Activated CD4-positive, CD25-positive, alpha-beta regulatory T cell treated with anti-CD3 and anti-CD28 coated beads, Interleukin-2, amount 50 U/mL, for 72 hours (primary cell): ENCODE results near the gene DERL3.
"Not testable (repeated sequence)": the region's sequence is repeated elsewhere in the genome, so short reads cannot be mapped to it uniquely, and the experiment has no call there.

Source experiments
- DNase-seq: peaks from one replicate; pipeline ENCODE4 v3.0.0; 2021

The DERL3 gene

GRCh38 chr22:23838681-23839468 lies at the start of gene DERL3:
DERL3 (minus strand) TSS chr22:23839006; CDS start chr22:23838987, 19 bp downstream.
- DNase-seq: peak; percentile 95

GRCh38 chr22:23884140-23884539 lies 45.3 kb upstream of the DERL3 start:
- no peak for DNase-seq

- no peak for DNase-seq
Observed at GRCh38 chr22:23883658-23884057, 44.9 kb upstream of the DERL3 start.

- DNase-seq: no peak
Observed at GRCh38 chr22:23882370-23882769, 43.6 kb upstream of the DERL3 start.

GRCh38 chr22:23878219-23878618 lies 39.4 kb upstream of the DERL3 start:
- no peak for DNase-seq

GRCh38 chr22:23877566-23877965 lies 38.8 kb upstream of the DERL3 start:
- DNase-seq: no peak

- no peak for DNase-seq
Observed at GRCh38 chr22:23875801-23876200, 37.0 kb upstream of the DERL3 start.

- no peak for DNase-seq
Observed at GRCh38 chr22:23874871-23875270, 36.1 kb upstream of the DERL3 start.

- DNase-seq: no peak
Observed at GRCh38 chr22:23868580-23868979, 29.8 kb upstream of the DERL3 start.

- not testable (repeated sequence) for DNase-seq
Observed at GRCh38 chr22:23864499-23865154, 25.8 kb upstream of the DERL3 start.

- no peak for DNase-seq
Observed at GRCh38 chr22:23862103-23862502, 23.3 kb upstream of the DERL3 start.

- DNase-seq: not testable (repeated sequence)
Observed at GRCh38 chr22:23860187-23860586, 21.4 kb upstream of the DERL3 start.

- DNase-seq: no peak
Observed at GRCh38 chr22:23859201-23859600, 20.4 kb upstream of the DERL3 start.

- DNase-seq: no peak
Observed at GRCh38 chr22:23858484-23858815, 19.6 kb upstream of the DERL3 start.

- DNase-seq: peak; percentile 92
Observed at GRCh38 chr22:23857606-23858483, 19.0 kb upstream of the DERL3 start, which contains the start of gene SLC2A11. SLC2A11 (plus strand) TSS chr22:23857875; CDS start chr22:23858000, 125 bp downstream.

GRCh38 chr22:23856721-23857605 lies 18.2 kb upstream of the DERL3 start:
- no peak for DNase-seq

- DNase-seq: no peak
Observed at GRCh38 chr22:23850136-23850611, 11.4 kb upstream of the DERL3 start.

GRCh38 chr22:23849009-23850006 lies 10.5 kb upstream of the DERL3 start:
- DNase-seq: peak; percentile 95

GRCh38 chr22:23847991-23848864 lies 9.4 kb upstream of the DERL3 start:
- no peak for DNase-seq
